CD4-positive, alpha-beta T cell treated with Interleukin-15 for 4 hours (primary cell): Measurements from ENCODE around the gene TANGO2.

Source experiments
- DNase-seq: peaks from one replicate; pipeline ENCODE4 v3.0.0-alpha.2; 2020; ENCODE audit warnings: low spot score

TANGO2 gene, protein sequence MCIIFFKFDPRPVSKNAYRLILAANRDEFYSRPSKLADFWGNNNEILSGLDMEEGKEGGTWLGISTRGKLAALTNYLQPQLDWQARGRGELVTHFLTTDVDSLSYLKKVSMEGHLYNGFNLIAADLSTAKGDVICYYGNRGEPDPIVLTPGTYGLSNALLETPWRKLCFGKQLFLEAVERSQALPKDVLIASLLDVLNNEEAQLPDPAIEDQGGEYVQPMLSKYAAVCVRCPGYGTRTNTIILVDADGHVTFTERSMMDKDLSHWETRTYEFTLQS

DNA sequence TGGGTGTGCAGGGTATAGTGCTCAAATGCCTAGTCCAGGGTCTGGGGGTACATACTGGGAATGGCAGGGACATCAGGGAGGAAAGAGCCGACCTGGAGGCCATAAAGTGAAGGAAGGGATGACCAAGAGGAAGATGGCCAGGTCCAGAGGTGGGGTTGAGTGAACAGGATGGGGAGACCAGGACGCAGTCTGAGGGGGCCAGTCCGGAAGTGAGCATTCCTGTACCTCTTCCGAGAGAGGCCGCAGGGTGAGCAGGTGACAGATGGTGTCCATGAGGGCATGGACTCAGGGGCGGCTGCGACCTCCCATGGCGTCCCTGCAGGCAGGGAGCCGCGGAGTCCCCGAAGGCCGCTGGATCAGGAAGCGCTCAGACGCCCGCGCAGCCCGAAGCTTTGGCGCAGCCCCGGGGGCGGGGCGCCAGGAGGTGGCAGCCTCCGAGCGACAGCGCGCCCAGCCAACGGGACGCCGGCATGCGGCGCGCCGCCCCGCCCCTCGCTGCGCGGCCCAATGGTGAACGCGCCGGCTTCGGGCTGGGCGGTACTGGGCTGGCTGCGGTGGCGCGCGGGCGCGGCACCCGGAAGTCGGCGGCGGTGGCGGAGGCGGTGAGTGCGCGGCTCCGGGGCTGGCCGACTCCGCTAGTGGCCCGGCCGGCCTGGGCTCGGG is at the start of gene TANGO2:
TANGO2 (plus strand) TSS at position 578 of the 663 bp plus-strand sequence. CDS start 15,689 bp downstream, outside the sequence.
- DNase-seq, result peak; percentile 94

DNA sequence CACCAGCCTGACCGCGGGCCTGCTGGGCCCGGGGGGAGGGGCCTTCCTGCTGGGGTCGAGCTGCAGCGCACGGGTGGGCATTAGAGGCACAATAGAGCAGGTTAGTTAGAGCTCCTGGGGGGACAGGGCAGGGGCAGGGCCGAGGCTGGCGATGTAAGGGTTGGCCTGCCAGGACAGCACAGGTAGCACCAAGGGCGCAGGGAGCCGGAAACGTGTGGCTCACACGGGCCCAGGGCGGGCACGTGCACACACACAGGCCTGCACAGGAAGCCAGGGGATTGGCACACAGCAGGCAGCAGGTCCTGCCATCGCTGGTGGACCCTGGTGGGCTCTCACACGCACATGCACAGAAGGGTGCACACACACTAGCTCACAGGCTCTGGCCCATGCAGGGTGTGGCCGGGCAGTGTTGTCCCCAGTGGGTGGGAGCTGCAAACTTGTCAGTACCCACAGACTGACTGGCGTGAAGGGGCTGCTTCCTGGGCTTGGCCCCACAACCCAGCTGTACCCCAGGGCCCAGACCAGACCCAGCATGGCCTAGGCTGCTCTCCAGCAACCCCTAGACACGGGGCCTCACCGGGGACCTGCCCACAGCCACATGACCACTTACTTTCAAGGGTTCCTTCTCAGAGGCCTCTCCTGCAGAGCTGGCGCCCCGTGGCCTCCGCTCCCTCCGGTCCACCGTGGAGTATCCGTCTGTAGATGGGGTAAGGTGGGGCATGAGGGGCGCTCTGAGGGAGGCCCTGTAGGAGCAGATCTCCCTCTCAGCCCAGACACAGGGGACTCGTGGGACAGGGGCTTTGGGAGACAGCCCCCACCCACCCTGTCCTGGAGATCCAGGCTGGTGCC is 49.4 kb upstream of the TANGO2 start:
- no peak for DNase-seq

DNA sequence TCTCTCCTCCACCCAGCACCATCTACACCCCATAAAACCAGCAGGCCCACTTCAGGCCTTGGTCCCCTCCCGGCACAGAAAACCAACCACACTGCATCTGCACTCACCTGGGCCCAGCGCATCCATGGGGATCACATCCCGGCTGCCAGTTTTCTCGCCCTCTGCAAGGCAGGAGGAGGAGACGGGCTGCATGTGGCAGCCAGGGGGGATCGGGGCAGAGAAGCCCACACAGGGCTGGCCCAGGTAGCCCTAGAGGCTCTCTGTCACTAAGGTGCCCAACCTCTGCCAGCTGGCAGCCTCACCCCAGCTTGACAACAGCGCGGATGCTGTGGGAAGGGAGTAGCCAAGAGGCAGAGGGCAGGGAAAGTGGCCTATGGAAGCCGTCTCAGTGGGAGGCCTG is 48.7 kb upstream of the TANGO2 start:
- no peak for DNase-seq

DNA sequence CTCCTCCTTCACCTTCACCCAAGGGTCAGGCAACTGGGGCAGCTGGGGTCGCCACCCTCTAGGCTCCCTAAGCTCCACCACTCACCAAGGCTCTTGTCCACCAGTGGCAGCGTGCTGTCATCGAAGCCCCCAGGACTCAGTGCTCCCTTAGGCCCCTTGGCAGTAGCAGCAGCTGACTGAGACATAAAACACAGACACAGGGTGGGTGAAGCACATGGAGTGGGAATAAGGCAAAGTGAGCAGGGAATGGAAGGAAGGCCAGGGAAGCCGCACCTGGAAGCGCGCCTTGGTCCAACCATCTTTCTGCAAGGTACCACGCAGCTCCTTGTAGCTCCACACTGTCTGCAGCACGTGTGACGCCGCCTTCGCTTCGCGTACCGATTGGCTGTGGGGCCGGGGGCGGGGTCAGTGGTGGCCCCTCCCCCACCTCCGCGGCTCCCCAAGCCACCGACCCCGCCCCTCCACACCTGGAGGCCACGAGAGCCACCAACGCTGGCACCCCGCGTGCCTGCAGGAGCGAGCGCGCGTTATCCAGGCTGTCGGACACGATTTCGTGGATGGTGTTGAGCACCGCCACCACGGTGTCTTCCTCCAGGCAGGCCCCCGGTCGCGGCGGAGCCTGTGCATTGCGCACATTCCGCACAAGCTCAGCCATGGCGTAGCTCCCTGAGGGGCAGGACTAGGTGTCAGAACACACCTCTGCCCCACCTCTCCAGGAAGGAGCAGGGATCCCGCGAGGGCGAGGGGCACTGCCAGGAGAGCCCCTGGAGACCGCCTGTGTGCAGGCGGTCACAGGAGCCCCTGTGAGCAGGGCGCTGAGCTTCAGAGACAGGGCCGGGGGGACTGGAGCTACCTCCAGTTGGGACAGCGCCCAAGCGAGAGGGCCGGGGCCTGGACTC is 48.0 kb upstream of the TANGO2 start:
- no peak for DNase-seq

DNA sequence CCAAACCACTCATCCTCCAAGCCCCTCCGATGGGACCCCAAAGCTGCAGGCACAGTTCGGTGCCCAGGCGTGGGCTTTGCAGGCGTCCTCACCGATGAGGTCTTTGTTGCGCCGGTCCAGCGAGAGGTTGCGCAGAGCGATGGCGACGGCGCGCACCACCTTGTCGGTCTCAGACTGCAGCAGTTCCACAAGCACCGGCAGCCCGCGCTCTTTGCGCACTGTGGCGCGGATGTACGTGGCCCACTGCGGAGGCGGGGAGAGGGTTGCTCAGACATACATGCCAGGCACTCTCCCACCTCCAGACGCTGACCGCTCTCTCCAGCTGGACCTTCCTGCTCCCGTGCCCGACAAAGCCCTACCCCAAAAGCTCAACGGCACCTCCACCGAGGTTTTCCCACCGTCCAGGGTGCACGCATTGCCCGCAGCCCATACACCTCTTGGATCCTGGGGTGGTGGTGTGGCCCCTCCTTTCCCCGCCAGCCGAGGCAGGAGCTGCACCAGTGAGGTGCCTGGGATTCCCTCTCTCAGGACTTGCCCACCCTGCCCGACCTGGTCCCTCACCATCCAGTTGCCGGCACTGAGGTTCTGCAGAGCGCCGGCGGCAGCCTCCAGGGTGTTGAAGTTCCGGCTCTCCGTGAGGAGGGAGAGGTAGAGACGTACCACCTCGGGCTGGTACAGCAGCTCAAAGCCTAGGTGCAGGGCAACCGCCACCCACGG is 47.2 kb upstream of the TANGO2 start:
- DNase-seq, result no peak

DNA sequence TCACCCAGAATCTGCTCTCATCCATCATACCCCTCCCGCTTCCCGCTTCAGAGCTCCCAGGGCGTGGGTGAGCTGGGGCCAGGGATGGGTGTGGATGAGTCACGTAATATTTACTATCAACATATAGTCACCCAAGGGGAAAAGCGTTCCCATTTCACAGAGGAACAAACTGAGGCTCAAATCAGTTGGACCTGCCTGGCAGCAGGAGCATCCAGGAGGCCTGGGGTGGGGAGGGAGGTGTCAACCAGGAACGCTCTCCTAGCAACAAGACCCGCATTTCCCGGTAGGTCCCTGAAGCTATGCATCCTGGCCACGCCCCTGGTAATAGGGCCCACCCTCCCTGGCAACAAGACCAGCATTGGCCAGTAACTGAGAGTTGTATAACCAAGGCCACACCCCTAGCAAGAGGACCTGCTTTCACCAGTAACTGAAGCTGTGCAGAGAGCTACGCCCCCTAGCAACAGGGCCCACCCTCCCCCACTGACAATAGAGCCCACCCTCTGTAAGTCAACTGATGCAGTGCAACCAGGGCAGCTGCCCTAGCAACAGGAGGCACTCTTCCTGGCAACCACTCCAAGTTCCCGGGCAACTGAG is 46.5 kb upstream of the TANGO2 start:
- DNase-seq, result no peak

DNA sequence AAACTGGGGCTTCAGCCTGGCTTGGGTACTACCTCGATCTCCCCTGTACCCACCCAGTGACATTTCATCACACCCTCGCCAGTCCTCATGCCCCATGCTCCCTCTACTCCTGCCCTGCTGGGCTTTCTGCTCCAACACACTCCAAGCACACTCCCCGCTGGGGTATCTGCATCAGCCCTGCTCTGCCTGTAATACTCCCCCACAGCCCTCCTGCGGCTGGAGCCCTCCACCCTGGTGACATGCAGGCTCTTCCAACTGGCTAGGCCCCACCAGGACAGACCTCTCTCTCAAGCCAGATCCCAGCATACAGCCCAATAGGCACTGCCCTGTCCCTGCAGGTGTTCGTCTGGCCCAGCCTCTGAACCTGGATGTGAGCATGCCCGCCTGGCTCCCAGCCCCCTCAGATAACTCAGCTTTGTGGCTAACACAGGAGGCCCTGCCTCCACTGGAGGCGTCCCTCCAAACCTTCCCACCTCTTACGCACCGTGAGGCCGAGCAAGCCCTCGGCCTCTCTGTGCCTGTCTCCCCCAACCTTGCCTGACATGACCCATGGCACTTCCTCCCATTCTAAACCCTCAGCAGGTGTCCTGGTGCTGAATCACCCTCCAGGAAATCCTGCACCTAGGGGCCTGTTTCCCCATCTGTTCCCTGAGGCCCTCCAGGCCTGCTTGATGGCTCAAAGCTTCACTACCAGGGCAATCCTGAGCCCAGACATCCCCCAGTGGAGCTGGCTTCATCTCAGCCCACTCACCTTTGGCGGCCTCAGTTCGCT is 45.8 kb upstream of the TANGO2 start:
- no peak for DNase-seq

DNA sequence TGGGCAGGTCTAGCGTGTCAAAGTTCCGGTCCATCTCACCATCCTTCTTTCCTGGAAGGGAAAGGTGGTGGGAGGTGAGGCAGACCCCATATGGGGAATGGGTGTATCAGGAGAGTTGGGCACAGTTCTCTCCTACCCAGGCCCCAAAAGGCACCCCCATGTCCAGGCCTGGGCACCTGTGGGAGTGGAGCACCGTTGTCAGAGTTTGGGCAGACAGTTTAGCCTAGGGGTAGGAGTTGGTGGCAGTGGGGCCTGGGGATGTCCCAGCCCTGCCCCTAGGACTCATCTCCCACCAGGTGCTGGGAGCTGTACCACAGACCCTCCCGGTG is 45.2 kb upstream of the TANGO2 start:
- DNase-seq, result no peak

DNA sequence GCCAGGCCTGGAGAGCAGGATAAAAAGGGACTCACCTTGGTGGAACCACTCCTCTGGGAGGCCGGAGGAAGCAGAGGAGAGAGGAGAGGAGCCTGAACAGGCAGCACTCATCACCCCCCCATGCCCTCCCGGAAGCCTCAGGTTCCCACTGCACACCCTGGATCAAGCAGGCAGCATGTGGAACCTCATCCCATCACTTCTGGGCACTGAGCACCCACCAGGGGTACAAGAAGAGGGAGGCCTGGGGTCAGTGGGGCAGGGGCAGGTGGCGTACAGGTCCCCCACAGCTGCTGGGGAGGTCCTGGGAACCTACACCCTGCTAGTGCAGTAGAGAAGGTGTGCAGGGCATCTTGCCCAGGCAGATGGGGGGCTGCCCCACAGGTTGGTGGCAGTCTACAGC is 44.2 kb upstream of the TANGO2 start:
- DNase-seq, result no peak

DNA sequence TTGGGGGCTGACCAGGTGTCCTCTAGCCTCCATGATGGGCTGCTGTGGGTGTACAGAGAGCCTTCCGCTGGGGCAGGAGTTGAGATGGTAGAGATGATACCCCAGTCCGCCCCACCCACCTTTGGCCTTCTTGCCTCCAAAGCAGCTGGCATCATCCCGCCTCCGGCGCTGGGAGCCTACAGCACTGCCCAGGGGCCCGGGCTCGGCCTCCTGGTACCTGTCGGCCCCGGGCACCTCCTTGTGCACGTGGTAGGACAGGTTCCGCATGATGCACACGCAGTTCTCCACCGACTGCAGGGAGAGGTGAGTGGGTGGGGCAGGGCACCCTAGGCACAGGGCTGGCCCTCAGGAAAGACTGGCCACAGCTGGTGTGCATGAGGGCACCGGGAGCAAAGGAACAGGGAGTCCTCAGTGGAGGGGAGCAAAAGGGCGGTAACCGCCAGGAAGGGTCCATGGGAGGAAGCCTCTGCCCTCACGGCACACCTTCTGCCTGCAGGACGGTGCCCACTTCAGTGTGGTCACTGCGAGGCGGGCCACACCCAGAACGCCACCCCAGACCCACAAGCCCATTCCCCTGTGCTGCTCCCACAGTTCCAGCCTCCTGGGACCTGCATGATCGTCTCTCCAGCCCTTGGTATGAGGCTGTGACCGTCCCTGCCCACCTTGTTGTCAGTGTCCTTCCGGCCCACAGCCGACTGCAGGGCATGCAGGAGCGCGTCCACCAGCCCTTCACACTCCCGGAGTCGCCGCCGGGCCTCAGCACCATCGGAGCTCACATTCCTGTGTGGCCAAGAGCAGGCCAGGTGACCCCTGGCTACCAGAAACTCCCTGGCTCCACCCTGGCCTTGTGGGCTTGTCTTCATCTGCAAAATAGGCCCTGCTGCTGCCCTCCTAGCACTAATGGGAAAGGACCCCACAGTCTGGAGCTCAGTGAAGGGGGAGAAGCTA is 43.3 kb upstream of the TANGO2 start:
- DNase-seq, result no peak

DNA sequence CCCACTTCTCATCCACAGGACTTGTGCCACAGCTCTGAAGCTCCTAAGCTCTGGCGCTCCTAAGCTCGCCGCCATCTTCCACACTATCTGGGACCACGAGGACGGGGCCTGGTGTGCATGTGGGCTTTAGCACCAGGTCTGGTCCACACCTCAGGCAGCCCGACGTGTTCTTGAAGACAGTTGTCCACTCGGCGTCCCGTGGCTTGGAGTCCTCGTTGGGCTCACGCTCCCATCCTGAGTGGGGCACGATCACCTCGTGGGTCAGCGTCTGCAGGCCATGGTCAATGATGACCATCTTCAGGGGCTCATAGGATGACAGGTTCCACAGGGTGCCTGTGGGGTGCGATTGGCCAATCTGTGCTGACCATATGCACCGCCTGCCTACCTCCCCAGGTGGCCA is 42.2 kb upstream of the TANGO2 start:
- no peak for DNase-seq

DNA sequence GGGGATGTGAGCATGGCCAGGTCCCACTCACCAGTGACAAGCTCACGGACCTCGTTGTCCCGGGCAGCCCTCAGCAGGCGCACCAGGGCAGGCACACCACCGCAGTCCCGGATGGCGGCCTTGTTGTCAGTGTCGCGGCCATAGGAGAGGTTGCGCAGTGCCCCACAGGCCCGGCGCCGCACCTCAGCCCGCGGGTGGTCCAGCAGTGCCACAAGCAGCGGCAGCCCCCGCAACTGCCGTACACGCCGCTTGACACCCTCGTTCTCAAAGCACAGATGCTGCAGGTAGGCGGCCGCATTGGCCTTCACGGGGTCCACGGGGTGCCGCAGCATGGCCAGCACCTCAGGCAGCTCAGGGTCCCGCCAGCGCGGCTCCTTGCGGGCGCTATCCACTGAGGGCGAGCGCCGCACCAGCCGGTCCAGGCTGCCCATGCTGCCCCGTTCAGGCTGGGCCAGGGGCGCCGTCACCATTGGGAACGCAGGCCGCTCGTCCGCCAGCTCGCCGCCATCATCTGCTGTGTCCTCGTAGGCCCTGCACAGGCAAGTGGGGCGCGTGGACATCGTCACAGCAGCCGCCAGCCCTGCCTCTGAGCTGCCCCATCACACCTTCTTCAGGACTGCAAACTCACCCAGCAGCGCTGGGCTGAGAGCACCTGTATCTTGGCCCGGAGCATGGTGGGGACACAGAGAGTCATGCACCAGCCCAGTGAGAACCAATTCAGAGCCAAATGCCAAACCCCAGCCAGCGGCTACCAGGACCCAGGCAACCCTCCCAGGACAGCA is 41.0 kb upstream of the TANGO2 start:
- DNase-seq, result no peak

DNA sequence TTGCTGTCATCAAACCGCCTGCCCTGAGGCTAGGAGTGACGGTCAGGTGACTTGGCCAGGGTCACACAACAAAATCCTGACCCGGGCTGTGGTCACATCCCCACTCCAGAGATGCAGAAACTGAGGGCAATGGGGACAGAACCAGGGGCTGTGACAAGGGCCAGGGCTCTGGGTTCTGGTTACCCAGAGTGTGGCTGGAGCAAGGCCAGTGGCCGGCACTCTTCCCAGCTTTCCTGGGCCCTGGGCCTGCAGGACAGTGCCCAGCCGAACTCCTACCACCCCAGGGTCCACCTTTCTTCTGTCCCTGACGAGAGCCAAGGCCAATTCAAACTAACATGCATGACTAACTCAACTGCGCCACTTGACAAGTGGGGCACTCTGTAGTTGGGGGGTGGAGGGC is 40.1 kb upstream of the TANGO2 start:
- no peak for DNase-seq

DNA sequence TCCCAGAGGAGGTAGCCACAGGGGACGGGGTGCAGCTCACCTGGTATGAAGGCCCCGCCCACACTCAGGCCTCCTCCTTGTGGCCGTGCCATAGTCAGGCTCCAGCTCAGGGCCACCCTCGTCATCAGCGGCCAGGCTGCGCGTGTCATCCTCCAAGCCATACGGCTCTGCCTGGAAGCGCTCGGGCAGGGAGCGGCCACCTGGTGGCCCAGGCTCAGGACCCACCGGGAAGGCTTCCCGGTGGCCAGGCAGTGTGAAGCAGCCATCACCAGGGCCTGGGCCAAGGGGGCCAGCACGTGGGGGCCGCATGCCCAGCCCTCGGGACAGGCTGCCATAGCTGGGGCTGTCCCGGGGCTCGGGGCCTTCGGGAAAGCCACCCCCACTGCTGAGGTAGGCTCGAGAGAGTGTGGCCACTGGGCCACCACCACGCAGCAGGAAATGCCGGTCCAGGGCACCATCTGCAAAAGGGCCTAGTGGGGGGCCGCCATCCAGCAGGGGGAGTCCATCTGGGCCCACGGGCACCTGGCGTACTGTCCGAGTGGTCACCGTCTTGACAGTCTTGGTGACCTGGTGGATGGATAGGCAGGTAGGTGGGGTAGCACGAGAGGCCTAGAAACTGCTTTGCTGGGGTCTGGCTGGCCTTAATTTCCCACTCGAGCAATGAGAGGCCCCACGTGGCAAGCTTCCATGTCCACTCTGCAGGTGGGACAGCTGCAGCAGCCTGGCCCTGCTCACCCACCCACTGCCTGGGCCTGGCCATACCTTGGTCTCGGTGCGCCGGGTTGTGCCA is 39.5 kb upstream of the TANGO2 start:
- no peak for DNase-seq

DNA sequence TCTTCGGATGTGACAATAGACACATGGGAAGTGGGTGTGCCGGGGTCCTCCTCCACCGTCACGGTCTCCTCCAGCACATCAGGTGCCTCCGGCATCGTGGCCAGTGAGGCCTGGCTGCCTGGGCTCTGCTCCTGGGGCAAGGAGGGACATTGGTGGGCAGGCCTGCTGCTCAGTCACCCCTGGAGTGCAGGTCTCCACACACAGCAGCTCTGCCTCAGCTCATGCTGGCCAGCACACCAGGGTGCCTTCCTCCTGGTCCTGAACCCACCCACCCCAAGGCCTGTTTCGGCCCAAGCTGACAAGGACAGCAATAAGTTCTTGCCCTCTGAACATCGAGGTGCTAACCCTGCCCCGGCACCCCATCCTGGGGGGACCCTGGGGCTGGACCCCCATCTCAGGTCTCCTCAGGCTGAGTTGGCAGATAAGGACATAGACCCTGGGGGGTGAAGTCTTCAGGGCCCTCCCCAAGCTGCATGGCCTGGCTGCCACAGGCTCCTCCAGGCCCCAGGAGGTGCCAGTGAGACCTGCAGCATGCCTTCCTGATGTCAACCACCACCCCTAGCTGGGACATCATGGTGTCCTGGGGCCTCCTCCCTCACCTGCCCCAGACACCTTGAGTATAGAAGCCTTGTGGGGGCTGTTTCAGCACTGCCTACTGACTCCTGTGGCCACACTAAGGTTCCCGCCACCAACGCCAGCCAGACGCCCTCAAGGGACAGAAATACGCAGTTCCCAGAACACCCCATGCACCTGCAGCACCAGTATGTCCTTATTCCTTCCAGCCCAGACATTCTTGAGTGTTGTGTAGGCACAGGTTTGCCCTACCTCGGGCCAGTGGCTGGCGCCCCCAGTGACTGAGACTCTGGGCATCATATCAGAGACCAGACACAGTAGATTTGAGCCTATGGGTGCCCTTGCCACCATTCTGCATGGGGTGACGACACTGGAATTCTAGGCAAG is 38.7 kb upstream of the TANGO2 start:
- no peak for DNase-seq

DNA sequence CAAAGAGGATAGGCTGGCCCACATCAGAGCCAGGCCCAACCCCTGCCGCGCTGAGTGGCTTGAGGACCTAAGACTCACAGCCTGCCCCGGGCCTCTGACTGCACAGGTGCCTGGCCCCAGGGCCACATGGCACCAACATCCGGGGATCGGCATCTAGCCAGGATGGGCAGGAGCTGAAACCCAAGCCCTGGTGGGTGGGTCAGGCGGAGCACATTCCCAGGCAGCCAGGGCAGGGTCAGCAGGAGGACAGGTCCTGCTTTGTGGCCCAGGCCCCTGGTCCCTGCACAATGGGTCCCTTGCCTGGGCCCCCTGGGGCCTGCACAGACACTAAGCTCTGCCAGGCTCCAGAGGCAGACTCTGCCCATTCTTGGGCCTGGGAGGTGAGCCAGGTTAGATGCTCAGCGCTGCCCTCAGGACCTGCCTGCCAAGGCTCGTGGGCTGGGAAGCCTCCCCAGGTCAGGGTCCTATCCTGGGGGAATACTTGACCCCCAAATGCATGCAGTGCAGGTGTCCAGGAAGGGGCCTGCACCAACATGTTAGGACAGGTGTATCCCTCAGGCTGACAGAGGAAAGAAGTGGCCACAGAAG is 37.8 kb upstream of the TANGO2 start:
- no peak for DNase-seq
